Trophoblast cell (in vitro differentiated cells and primary cell): Measurements from ENCODE around the gene KCNA3.
A peak's percentile ranks its signal among the peaks of the same experiment; 100 is the strongest.

ENCODE experiments used
- DNase-seq, 2 donors: peaks; one replicate each; pipeline ENCODE4 v3.0.0-alpha.2; 2016
- H2AFZ ChIP-seq: 2 replicates; pipeline ENCODE4 v1.6.1; 2013; ENCODE audit warnings: low read length, moderate library complexity, mild to moderate bottlenecking; ENCODE audit not compliant: insufficient read depth, poor library complexity
- H2AK5ac ChIP-seq: 2 replicates; pipeline ENCODE4 v1.6.1; 2013; ENCODE audit warnings: mild to moderate bottlenecking, low read length
- H2BK120ac ChIP-seq: 2 replicates; pipeline ENCODE4 v1.6.1; 2013; ENCODE audit warnings: low read length, mild to moderate bottlenecking, moderate library complexity; ENCODE audit not compliant: insufficient read depth, poor library complexity
- H2BK12ac ChIP-seq: 2 replicates; pipeline ENCODE4 v1.6.1; 2013; ENCODE audit warnings: mild to moderate bottlenecking, low read length, moderate library complexity
- H2BK5ac ChIP-seq: 2 replicates; pipeline ENCODE4 v1.6.1; 2013; ENCODE audit warnings: low read length, low read depth, moderate library complexity, mild to moderate bottlenecking; ENCODE audit not compliant: poor library complexity
- H3K14ac ChIP-seq: 2 replicates; pipeline ENCODE4 v1.6.1; 2013; ENCODE audit warnings: mild to moderate bottlenecking, low read length
- H3K18ac ChIP-seq: 2 replicates; pipeline ENCODE4 v1.6.1; 2013; ENCODE audit warnings: mild to moderate bottlenecking, low read length
- H3K23ac ChIP-seq: 2 replicates; pipeline ENCODE4 v1.6.1; 2013; ENCODE audit warnings: low read length
- H3K27ac ChIP-seq: 2 replicates; pipeline ENCODE4 v1.5.1; 2013; ENCODE audit warnings: low read depth, mild to moderate bottlenecking, inconsistent platforms, low read length, moderate library complexity
- H3K27me3 ChIP-seq: 2 replicates; pipeline ENCODE4 v1.6.1; 2013; ENCODE audit warnings: inconsistent platforms, mild to moderate bottlenecking, low read length, moderate library complexity; ENCODE audit not compliant: insufficient read depth
- H3K36me3 ChIP-seq, 2 experiments: 1 replicate in 1 of 2; 2 replicates in 1 of 2; pipeline ENCODE4 v1.6.1; 2013; ENCODE audit warnings: low read length in 2 of 2, mild to moderate bottlenecking in 2 of 2, moderate library complexity in 1 of 2; ENCODE audit not compliant: insufficient read depth in 2 of 2, control insufficient read depth in 1 of 2
- H3K4ac ChIP-seq: 2 replicates; pipeline ENCODE4 v1.6.1; 2013; ENCODE audit warnings: low read depth, mild to moderate bottlenecking, low read length, moderate library complexity
- H3K4me1 ChIP-seq, 2 experiments: 1 replicate in 1 of 2; 2 replicates in 1 of 2; pipeline ENCODE4 v1.6.1; 2013; ENCODE audit warnings: low read length in 2 of 2, mild to moderate bottlenecking in 2 of 2, moderate library complexity in 1 of 2; ENCODE audit not compliant: insufficient read depth in 2 of 2, control insufficient read depth in 1 of 2
- H3K4me2 ChIP-seq: 2 replicates; pipeline ENCODE4 v1.6.1; 2013; ENCODE audit warnings: inconsistent platforms, mild to moderate bottlenecking, low read length, moderate library complexity
- H3K4me3 ChIP-seq: 2 replicates; pipeline ENCODE4 v1.5.1; 2013; ENCODE audit warnings: mild to moderate bottlenecking, low read depth, low read length, inconsistent platforms
- H3K79me1 ChIP-seq: one replicate; pipeline ENCODE4 v1.6.1; 2013; ENCODE audit warnings: low read length
- H3K79me2 ChIP-seq: 2 replicates; pipeline ENCODE4 v1.6.1; 2013; ENCODE audit warnings: low read length, mild to moderate bottlenecking; ENCODE audit not compliant: control insufficient read depth, insufficient read depth, poor library complexity
- H3K9ac ChIP-seq: 2 replicates; pipeline ENCODE4 v1.6.1; 2013; ENCODE audit warnings: mild to moderate bottlenecking, low read length
- H3K9me3 ChIP-seq: 2 replicates; pipeline ENCODE4 v1.6.1; 2013; ENCODE audit warnings: low read depth, mild to moderate bottlenecking, control low read depth, inconsistent platforms, low read length; ENCODE audit not compliant: insufficient read depth
- H4K12ac ChIP-seq: 2 replicates; pipeline ENCODE4 v1.6.1; 2013; ENCODE audit warnings: low read depth, mild to moderate bottlenecking, low read length, moderate library complexity
- H4K8ac ChIP-seq: 2 replicates; pipeline ENCODE4 v1.6.1; 2013; ENCODE audit warnings: low read depth, mild to moderate bottlenecking, low read length, moderate library complexity
- H4K91ac ChIP-seq: one replicate; pipeline ENCODE4 v1.6.1; 2013; ENCODE audit warnings: low read depth, mild to moderate bottlenecking, low read length, moderate library complexity
- WGBS: extraction: QIAGEN DNeasy Blood & Tissue Kit; methylation state at CpG from one replicate; pipeline ENCODE4 v1.1.7; 2013; ENCODE audit warnings: missing lambda C conversion rate; ENCODE audit not compliant: insufficient read length, insufficient coverage; ENCODE audit errors: extremely low coverage; 5-methylcytosine and 5-hydroxymethylcytosine counted together

The KCNA3 gene

GRCh38 chr1:110700767-110701166 lies 26.0 kb upstream of the KCNA3 start:
- H4K12ac ChIP-seq: no peak overlapping the region
- H4K91ac ChIP-seq: no peak overlapping the region
- no peak overlapping the region for H2AK5ac ChIP-seq
- no peak overlapping the region for H3K4me3 ChIP-seq
- H3K9ac ChIP-seq: no peak overlapping the region
- no peak overlapping the region for H2BK120ac ChIP-seq
- no peak overlapping the region for H3K4me2 ChIP-seq
- no peak overlapping the region for H3K18ac ChIP-seq
- no peaks in the 10 kb centered on the region for H3K4me1 ChIP-seq
- no peak overlapping the region for H3K14ac ChIP-seq
- no peak overlapping the region for H4K8ac ChIP-seq
- no peak overlapping the region for H3K4ac ChIP-seq
- no peak overlapping the region for H2AFZ ChIP-seq
- DNase-seq: no peak
- WGBS: no CpG with 5 or more reads among the region's 2 CpGs
- H2BK12ac ChIP-seq: no peak overlapping the region
- no peaks in the 10 kb centered on the region for H3K9me3 ChIP-seq
- no peaks in the 10 kb centered on the region for H3K79me1 ChIP-seq
- no peak overlapping the region for H3K27ac ChIP-seq
- H3K27me3 ChIP-seq: no peaks in the 10 kb centered on the region
- no peak overlapping the region for H3K23ac ChIP-seq
- no peak overlapping the region for H2BK5ac ChIP-seq
- no peaks in the 10 kb centered on the region for H3K79me2 ChIP-seq
- H3K36me3 ChIP-seq: no peaks in the 10 kb centered on the region

DNA sequence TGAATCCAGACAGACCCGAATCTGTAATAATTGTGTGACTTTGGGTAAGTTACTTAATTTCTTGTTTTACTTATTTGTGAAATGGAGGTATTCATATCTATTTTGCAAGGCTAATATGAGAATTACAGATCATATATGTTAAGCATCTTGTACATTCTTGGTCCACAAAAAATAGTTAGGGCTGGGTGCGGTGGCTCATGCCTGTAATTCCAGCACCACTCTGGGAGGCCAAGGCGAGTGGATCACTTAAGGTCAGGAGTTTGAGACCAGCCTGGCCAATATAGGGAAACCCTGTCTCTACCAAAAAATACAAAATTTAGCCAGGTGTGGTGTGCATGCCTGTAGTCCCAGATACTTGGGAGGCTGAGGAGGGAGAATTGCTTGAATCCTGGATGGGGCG lies 22.9 kb upstream of the KCNA3 start:
- Histone ChIP-seq H3K23ac (no peak overlapping the region), H3K27ac (no peak overlapping the region), H3K27me3 (no peaks in the 10 kb centered on the region), H2BK12ac (no peak overlapping the region), H4K91ac (no peak overlapping the region), H3K4me1 (no peaks in the 10 kb centered on the region), H3K79me1 (no peaks in the 10 kb centered on the region), H3K4me2 (no peak overlapping the region), H3K9ac (no peak overlapping the region), H3K14ac (no peak overlapping the region), H2BK5ac (no peak overlapping the region), H3K4ac (no peak overlapping the region), H3K18ac (no peak overlapping the region), H3K79me2 (no peaks in the 10 kb centered on the region), H2BK120ac (no peak overlapping the region), H3K36me3 (no peaks in the 10 kb centered on the region), H3K9me3 (no peaks in the 10 kb centered on the region), H2AFZ (no peak overlapping the region), H4K12ac (no peak overlapping the region), H3K4me3 (no peak overlapping the region), H2AK5ac (no peak overlapping the region), H4K8ac (no peak overlapping the region)
- no CpG with 5 or more reads among the region's 4 CpGs for WGBS
- DNase-seq: peak; percentile 54 to 71

GRCh38 chr1:110696818-110697217 lies 22.1 kb upstream of the KCNA3 start:
- Histone ChIP-seq H2BK12ac (no peak overlapping the region), H3K27ac (no peak overlapping the region), H4K12ac (no peak overlapping the region), H4K91ac (no peak overlapping the region), H3K9ac (no peak overlapping the region), H3K4me2 (no peak overlapping the region), H3K18ac (no peak overlapping the region), H3K9me3 (no peaks in the 10 kb centered on the region), H3K14ac (no peak overlapping the region), H3K27me3 (no peaks in the 10 kb centered on the region), H3K79me1 (no peaks in the 10 kb centered on the region), H2BK5ac (no peak overlapping the region), H2AFZ (no peak overlapping the region), H4K8ac (no peak overlapping the region), H2AK5ac (no peak overlapping the region), H3K79me2 (no peaks in the 10 kb centered on the region), H3K23ac (no peak overlapping the region), H3K4me3 (no peak overlapping the region), H3K4ac (no peak overlapping the region), H3K36me3 (no peaks in the 10 kb centered on the region), H2BK120ac (no peak overlapping the region), H3K4me1 (no peaks in the 10 kb centered on the region)
- DNase-seq: peak in 1 of 2 donors; percentile 39

DNA sequence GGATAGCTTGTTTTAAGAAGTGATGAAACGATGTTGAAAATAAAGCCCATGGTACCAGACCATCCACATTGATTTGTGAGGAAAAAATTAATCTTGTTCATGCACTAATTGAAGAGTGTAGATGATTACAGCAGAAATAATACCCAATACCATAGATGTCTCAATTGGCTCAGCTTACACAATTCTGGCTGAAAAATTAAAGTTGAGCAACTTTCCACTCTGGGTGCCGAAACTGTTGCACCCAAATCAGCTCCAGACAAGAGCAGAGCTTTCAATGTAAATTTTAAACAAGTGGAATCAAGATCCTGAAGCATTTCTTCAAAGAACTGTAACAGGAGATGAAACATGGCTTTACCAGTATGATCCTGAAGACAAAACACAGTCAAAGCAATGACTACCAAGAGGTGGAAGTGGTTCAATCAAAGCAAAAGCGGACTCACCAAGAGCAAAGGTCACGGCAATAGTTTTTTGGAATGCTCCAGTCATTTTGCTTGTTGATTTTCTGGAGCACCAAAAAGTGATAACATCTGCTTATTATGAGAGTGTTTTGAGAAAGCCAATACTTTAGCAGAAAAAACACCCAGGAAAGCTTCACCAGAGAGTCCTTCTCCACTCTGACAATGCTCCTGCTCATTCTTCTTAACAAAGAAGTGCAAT lies 16.1 kb upstream of the KCNA3 start:
- Histone ChIP-seq H2BK5ac (no peak overlapping the region), H3K4ac (no peak overlapping the region), H3K79me2 (no peaks in the 10 kb centered on the region), H3K27me3 (no peaks in the 10 kb centered on the region), H3K36me3 (no peaks in the 10 kb centered on the region), H3K4me1 (no peaks in the 10 kb centered on the region), H3K18ac (no peak overlapping the region), H4K8ac (no peak overlapping the region), H3K4me3 (no peak overlapping the region), H4K12ac (no peak overlapping the region), H2AK5ac (no peak overlapping the region), H2AFZ (no peak overlapping the region), H3K9ac (no peak overlapping the region), H2BK12ac (no peak overlapping the region), H3K4me2 (no peak overlapping the region), H2BK120ac (no peak overlapping the region), H3K23ac (no peak overlapping the region), H3K27ac (no peak overlapping the region), H4K91ac (no peak overlapping the region), H3K79me1 (no peaks in the 10 kb centered on the region), H3K9me3 (no peaks in the 10 kb centered on the region), H3K14ac (no peak overlapping the region)
- WGBS: no CpG with 5 or more reads among the region's 4 CpGs
- no peak for DNase-seq
